IPS-15b (cell line): ENCODE data around the gene UTP25.
"Not testable (repeated sequence)": the region's sequence is repeated elsewhere in the genome, so short reads cannot be mapped to it uniquely, and the experiment has no call there.

Experiments
- H3K27me3 ChIP-seq: one replicate; pipeline ENCODE4 v1.6.1; 2013; ENCODE audit warnings: low read length; ENCODE audit not compliant: control insufficient read depth, insufficient read depth
- H3K36me3 ChIP-seq: one replicate; pipeline ENCODE4 v1.6.1; 2013; ENCODE audit warnings: low read length; ENCODE audit not compliant: control insufficient read depth, insufficient read depth
- H3K4me1 ChIP-seq: one replicate; pipeline ENCODE4 v1.6.1; 2013; ENCODE audit warnings: mild to moderate bottlenecking, low read length; ENCODE audit not compliant: control insufficient read depth, insufficient read depth
- H3K4me3 ChIP-seq: one replicate; pipeline ENCODE4 v1.5.1; 2013; ENCODE audit warnings: low read depth, low read length
- H3K9ac ChIP-seq: one replicate; pipeline ENCODE4 v1.6.1; 2013; ENCODE audit warnings: low read depth, mild to moderate bottlenecking, low read length
- H3K9me3 ChIP-seq: one replicate; pipeline ENCODE4 v1.6.1; 2013; ENCODE audit warnings: mild to moderate bottlenecking, low read length; ENCODE audit not compliant: control insufficient read depth, insufficient read depth

UTP25 gene

GRCh38 chr1:209880031-209880430 is 52.3 kb downstream of the UTP25 start:
- no peak overlapping the region for H3K4me3 ChIP-seq
- H3K4me1 ChIP-seq, result peaks cover 7% of the 10 kb centered on the region
- no peaks in the 10 kb centered on the region for H3K36me3 ChIP-seq
- H3K9ac ChIP-seq, result no peak overlapping the region
- no peaks in the 10 kb centered on the region for H3K9me3 ChIP-seq
- H3K27me3 ChIP-seq, result no peaks in the 10 kb centered on the region

GRCh38 chr1:209881619-209882018 is 53.8 kb downstream of the UTP25 start:
- Histone ChIP-seq H3K9me3 (no peaks in the 10 kb centered on the region), H3K27me3 (no peaks in the 10 kb centered on the region)

GRCh38 chr1:209882286-209882685 is 54.5 kb downstream of the UTP25 start:
- Histone ChIP-seq H3K4me1 (peaks cover 10% of the 10 kb centered on the region), H3K9me3 (no peaks in the 10 kb centered on the region), H3K4me3 (no peak overlapping the region), H3K9ac (no peak overlapping the region), H3K27me3 (no peaks in the 10 kb centered on the region), H3K36me3 (no peaks in the 10 kb centered on the region)

More at GRCh38 chr1:209881619-209882018, 53.8 kb downstream of the UTP25 start:
- Histone ChIP-seq H3K4me1 (peaks cover 10% of the 10 kb centered on the region), H3K36me3 (no peaks in the 10 kb centered on the region), H3K9ac (no peak overlapping the region), H3K4me3 (no peak overlapping the region)

GRCh38 chr1:209882942-209883340 is 55.2 kb downstream of the UTP25 start:
- H3K4me1 ChIP-seq, result peaks cover 10% of the 10 kb centered on the region
- H3K4me3 ChIP-seq, result no peak overlapping the region
- no peaks in the 10 kb centered on the region for H3K36me3 ChIP-seq
- H3K9ac ChIP-seq, result no peak overlapping the region
- H3K9me3 ChIP-seq, result no peaks in the 10 kb centered on the region
- no peaks in the 10 kb centered on the region for H3K27me3 ChIP-seq

- Histone ChIP-seq H3K9me3 (no peaks in the 10 kb centered on the region), H3K27me3 (no peaks in the 10 kb centered on the region), H3K4me1 (peaks cover 10% of the 10 kb centered on the region), H3K9ac (no peak overlapping the region), H3K4me3 (no peak overlapping the region), H3K36me3 (no peaks in the 10 kb centered on the region)
Measured at GRCh38 chr1:209883341-209883971, 55.7 kb downstream of the UTP25 start.

- Histone ChIP-seq H3K9me3 (no peaks in the 10 kb centered on the region), H3K4me1 (peaks cover 10% of the 10 kb centered on the region), H3K36me3 (no peaks in the 10 kb centered on the region), H3K27me3 (no peaks in the 10 kb centered on the region), H3K4me3 (no peak overlapping the region), H3K9ac (no peak overlapping the region)
Measured at GRCh38 chr1:209884249-209884648, 56.5 kb downstream of the UTP25 start.

GRCh38 chr1:209884665-209885117 is 56.9 kb downstream of the UTP25 start:
- Histone ChIP-seq H3K4me3 (no peak overlapping the region), H3K4me1 (peaks cover 10% of the 10 kb centered on the region), H3K36me3 (no peaks in the 10 kb centered on the region), H3K9me3 (no peaks in the 10 kb centered on the region), H3K9ac (no peak overlapping the region), H3K27me3 (no peaks in the 10 kb centered on the region)

- H3K9ac ChIP-seq, result no peak overlapping the region
- H3K4me3 ChIP-seq, result no peak overlapping the region
- no peaks in the 10 kb centered on the region for H3K36me3 ChIP-seq
- H3K4me1 ChIP-seq, result peaks cover 10% of the 10 kb centered on the region
- H3K9me3 ChIP-seq, result no peaks in the 10 kb centered on the region
- H3K27me3 ChIP-seq, result no peaks in the 10 kb centered on the region
Measured at GRCh38 chr1:209885403-209886218, 57.8 kb downstream of the UTP25 start.

- H3K36me3 ChIP-seq, result no peaks in the 10 kb centered on the region
Measured at GRCh38 chr1:209886219-209886536, 58.4 kb downstream of the UTP25 start.

GRCh38 chr1:209888291-209889076 is 60.7 kb downstream of the UTP25 start:
- not testable (repeated sequence) for H3K27me3 ChIP-seq, H3K4me3 ChIP-seq, H3K36me3 ChIP-seq, H3K9me3 ChIP-seq, H3K9ac ChIP-seq
- H3K4me1 ChIP-seq, result peaks cover 10% of the 10 kb centered on the region

More at GRCh38 chr1:209886219-209886536, 58.4 kb downstream of the UTP25 start:
- no peaks in the 10 kb centered on the region for H3K9me3 ChIP-seq
- H3K27me3 ChIP-seq, result no peaks in the 10 kb centered on the region
- H3K9ac ChIP-seq, result no peak overlapping the region
- H3K4me1 ChIP-seq, result peaks cover 10% of the 10 kb centered on the region
- H3K4me3 ChIP-seq, result no peak overlapping the region

GRCh38 chr1:209889077-209889418 is 61.3 kb downstream of the UTP25 start:
- Histone ChIP-seq H3K9ac (no peak overlapping the region), H3K4me1 (peaks cover 10% of the 10 kb centered on the region), H3K27me3 (no peaks in the 10 kb centered on the region), H3K36me3 (no peaks in the 10 kb centered on the region), H3K4me3 (no peak overlapping the region), H3K9me3 (no peaks in the 10 kb centered on the region)
